Esophagus mucosa (tissue), 1 donor: ENCODE data around the gene SMC3. TPM values are rescaled to one million over a fixed set of nuclear protein-coding genes. Genes with fewer than 3 reads are reported as not detected.

Experiments
- ATAC-seq: fragments of 200-7000 bp; cut with Tn5 transposase; one replicate; pipeline ENCODE4 v1.9.1; 2020
- total RNA-seq: library from RNA; stranded (reverse); gene quantifications from one replicate; pipeline ENCODE4 v1.2.4, GENCODE V29; 2023
- donor health status: DM: yes; HTN: yes; CAD: no.

The SMC3 gene
- total RNA-seq, 1 donor from 2014 or later: 23.9 TPM

- ATAC-seq: no peak
Observed at GRCh38 chr10:110546077-110546476, 21.4 kb upstream of the SMC3 start.

- ATAC-seq: no peak
Observed at GRCh38 chr10:110546499-110547110, 20.9 kb upstream of the SMC3 start.

- peak; percentile 51 for ATAC-seq
Observed at GRCh38 chr10:110547139-110547761, 20.2 kb upstream of the SMC3 start.

- no peak for ATAC-seq
Observed at GRCh38 chr10:110548002-110548401, 19.5 kb upstream of the SMC3 start.

GRCh38 chr10:110549211-110549610 is 18.3 kb upstream of the SMC3 start:
- ATAC-seq: no peak

- ATAC-seq: no peak
Observed at GRCh38 chr10:110553905-110554304, 13.6 kb upstream of the SMC3 start.

- no peak for ATAC-seq
Observed at GRCh38 chr10:110556296-110556695, 11.2 kb upstream of the SMC3 start.

- ATAC-seq: peak; percentile 57
Observed at GRCh38 chr10:110556969-110557601, 10.4 kb upstream of the SMC3 start.

- ATAC-seq: no peak
Observed at GRCh38 chr10:110558041-110558440, 9.5 kb upstream of the SMC3 start.

GRCh38 chr10:110560012-110560411 is 7.5 kb upstream of the SMC3 start:
- ATAC-seq: no peak

GRCh38 chr10:110561292-110561691 is 6.2 kb upstream of the SMC3 start:
- no peak for ATAC-seq

- no peak for ATAC-seq
Observed at GRCh38 chr10:110562348-110562747, 5.1 kb upstream of the SMC3 start.

- no peak for ATAC-seq
Observed at GRCh38 chr10:110563132-110563531, 4.4 kb upstream of the SMC3 start.

GRCh38 chr10:110566472-110567200 is 859 bp upstream of the SMC3 start:
- ATAC-seq: no peak

- ATAC-seq: peak; percentile 28
Observed at GRCh38 chr10:110568055-110568735, 700 bp downstream of the SMC3 start.

- no peak for ATAC-seq
Observed at GRCh38 chr10:110569122-110569521, 1.6 kb downstream of the SMC3 start.

- no peak for ATAC-seq
Observed at GRCh38 chr10:110569736-110570135, 2.2 kb downstream of the SMC3 start.

GRCh38 chr10:110571093-110571743 is 3.7 kb downstream of the SMC3 start:
- no peak for ATAC-seq

- ATAC-seq: no peak
Observed at GRCh38 chr10:110572862-110573261, 5.4 kb downstream of the SMC3 start.

GRCh38 chr10:110574420-110574819 is 6.9 kb downstream of the SMC3 start:
- no peak for ATAC-seq

- no peak for ATAC-seq
Observed at GRCh38 chr10:110576220-110576619, 8.7 kb downstream of the SMC3 start.

GRCh38 chr10:110577056-110577455 is 9.6 kb downstream of the SMC3 start:
- no peak for ATAC-seq
